GM19397 (cell line): ENCODE measurements around the gene TMEM138.

Experiments used
- ATAC-seq: cut with Tn5 transposase; IDR thresholded peaks from one replicate; pipeline ENCODE4 v1.9.1; 2021; ENCODE audit warnings: mild to moderate bottlenecking, moderate library complexity; ENCODE audit not compliant: unreplicated experiment

Gene TMEM138

GRCh38 chr11:61341706-61342105 lies 20.5 kb upstream of the TMEM138 start:
- no peak for ATAC-seq

GRCh38 chr11:61342207-61342803 lies 19.9 kb upstream of the TMEM138 start:
- ATAC-seq, result no peak

- no peak for ATAC-seq
Observed at GRCh38 chr11:61343792-61344745, 18.1 kb upstream of the TMEM138 start.

- ATAC-seq, result no peak
Observed at GRCh38 chr11:61345170-61345610, 17.0 kb upstream of the TMEM138 start.

GRCh38 chr11:61345954-61346843 lies 16.0 kb upstream of the TMEM138 start:
- ATAC-seq, result no peak

- no peak for ATAC-seq
Observed at GRCh38 chr11:61347916-61348461, 14.2 kb upstream of the TMEM138 start.

GRCh38 chr11:61349189-61349751 lies 12.9 kb upstream of the TMEM138 start:
- ATAC-seq, result no peak

GRCh38 chr11:61349916-61350315 lies 12.3 kb upstream of the TMEM138 start:
- no peak for ATAC-seq

- ATAC-seq, result no peak
Observed at GRCh38 chr11:61350336-61350735, 11.8 kb upstream of the TMEM138 start.

- no peak for ATAC-seq
Observed at GRCh38 chr11:61350803-61351202, 11.4 kb upstream of the TMEM138 start.

GRCh38 chr11:61352038-61352437 lies 10.1 kb upstream of the TMEM138 start:
- ATAC-seq, result no peak

GRCh38 chr11:61353131-61354067 lies 8.8 kb upstream of the TMEM138 start:
- ATAC-seq, result no peak

GRCh38 chr11:61354208-61354607 lies 8.0 kb upstream of the TMEM138 start:
- no peak for ATAC-seq

GRCh38 chr11:61356706-61357105 lies 5.5 kb upstream of the TMEM138 start:
- no peak for ATAC-seq

- ATAC-seq, result peak; percentile 44
Observed at GRCh38 chr11:61357233-61357893, 4.8 kb upstream of the TMEM138 start.

GRCh38 chr11:61357894-61358239 lies 4.3 kb upstream of the TMEM138 start:
- ATAC-seq, result no peak

- no peak for ATAC-seq
Observed at GRCh38 chr11:61358566-61358965, 3.6 kb upstream of the TMEM138 start.

- no peak for ATAC-seq
Observed at GRCh38 chr11:61359516-61359915, 2.7 kb upstream of the TMEM138 start.

GRCh38 chr11:61361237-61361740 lies 885 bp upstream of the TMEM138 start:
- ATAC-seq, result no peak
